Measurements from ENCODE around the gene MRPS23. TPM values are rescaled to one million over a fixed set of nuclear protein-coding genes. Genes with fewer than 3 reads are reported as not detected.
"Not testable (repeated sequence)": the region's sequence is repeated elsewhere in the genome, so short reads cannot be mapped to it uniquely, and the experiment has no call there.

Gene MRPS23
- total RNA-seq, 1 donor from 2014 or later: 34.4 TPM

- DNase-seq (ENCODE audit: low read depth, low spot score): no peak
These were observed 14.4 kb upstream of the MRPS23 start for GRCh38 chr17:57864273-57864672.

DNA sequence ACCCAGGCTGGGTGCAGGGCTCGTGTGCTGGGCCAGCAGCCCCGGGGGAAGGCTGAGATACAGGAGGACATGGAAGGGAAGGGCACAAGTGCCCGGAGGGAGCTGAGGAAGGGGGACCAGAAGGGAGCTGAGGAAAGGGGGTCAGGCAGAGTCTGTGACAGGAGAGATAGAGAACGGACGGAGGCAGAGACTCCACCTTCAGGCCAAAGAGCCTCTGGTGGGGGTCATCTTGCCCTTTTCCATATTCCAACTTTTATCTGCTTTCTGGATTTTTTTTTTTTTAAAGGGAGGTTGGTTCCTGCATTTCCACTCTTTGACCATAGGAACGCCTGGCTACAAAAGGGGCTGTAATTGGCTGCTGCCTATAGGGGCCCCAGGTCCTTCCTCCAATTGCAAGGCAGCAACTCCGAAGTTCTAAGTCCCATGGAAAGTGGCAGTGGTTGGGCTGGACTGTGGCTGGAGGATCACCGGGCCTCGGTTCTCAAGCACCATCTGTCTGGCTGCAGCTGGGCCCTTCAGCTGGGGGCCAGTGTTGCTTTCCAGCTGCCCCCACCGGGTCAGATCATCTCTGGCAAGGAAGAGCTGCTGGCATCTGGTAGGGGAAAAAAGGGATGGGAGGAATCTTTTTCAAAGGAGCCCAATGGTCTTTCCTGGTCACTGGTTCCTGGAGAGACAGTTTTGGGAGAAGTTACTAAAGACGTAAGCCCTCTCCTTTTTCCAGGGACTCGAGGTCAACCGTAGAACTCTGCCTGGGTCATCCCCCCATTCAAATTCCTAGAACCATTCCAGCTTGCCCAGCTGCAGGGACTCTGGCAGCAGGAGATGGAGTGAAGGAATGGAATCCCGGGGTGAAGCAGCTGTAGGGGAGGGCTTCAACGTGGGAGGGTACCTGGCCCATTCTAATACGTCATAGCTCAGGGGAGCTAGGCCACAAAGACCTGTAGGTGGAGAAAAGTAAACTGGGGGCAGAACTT, 13.1 kb upstream of the MRPS23 start:
- no peak for DNase-seq (ENCODE audit: low read depth, low spot score)

GRCh38 chr17:57861790-57862693, 12.2 kb upstream of the MRPS23 start:
- DNase-seq (ENCODE audit: low read depth, low spot score): no peak

GRCh38 chr17:57861000-57861789, 11.4 kb upstream of the MRPS23 start:
- DNase-seq (ENCODE audit: low read depth, low spot score): no peak

DNA sequence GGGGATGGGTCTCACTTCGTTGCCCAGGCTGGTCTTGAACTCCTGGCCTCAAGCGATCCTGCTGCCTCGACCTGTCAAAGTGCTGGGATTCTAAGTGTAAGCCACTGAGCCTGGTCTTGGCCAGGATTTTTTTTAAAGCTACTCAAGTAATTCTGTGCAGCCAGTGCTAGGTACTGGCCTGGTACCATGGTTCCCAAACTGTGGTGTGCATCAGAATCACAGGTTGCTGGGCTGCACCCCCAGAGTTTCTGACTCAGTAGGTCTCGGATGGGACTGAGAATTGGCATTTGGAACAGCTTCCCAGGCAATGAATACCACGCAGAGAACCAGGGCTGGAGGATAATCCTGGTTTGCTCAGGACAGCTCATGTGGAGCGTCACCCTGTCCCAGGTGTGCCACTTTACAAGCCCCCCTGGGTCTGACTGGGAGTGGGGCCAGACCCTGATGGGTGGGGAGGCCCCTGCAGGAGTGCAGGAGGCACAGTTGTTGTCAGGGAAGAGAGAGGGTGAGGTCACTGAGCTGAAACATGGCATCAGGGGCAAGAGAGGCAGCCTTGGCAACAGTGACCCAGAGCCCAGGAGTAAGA, 10.7 kb upstream of the MRPS23 start:
- no peak for DNase-seq (ENCODE audit: low read depth, low spot score)

DNA sequence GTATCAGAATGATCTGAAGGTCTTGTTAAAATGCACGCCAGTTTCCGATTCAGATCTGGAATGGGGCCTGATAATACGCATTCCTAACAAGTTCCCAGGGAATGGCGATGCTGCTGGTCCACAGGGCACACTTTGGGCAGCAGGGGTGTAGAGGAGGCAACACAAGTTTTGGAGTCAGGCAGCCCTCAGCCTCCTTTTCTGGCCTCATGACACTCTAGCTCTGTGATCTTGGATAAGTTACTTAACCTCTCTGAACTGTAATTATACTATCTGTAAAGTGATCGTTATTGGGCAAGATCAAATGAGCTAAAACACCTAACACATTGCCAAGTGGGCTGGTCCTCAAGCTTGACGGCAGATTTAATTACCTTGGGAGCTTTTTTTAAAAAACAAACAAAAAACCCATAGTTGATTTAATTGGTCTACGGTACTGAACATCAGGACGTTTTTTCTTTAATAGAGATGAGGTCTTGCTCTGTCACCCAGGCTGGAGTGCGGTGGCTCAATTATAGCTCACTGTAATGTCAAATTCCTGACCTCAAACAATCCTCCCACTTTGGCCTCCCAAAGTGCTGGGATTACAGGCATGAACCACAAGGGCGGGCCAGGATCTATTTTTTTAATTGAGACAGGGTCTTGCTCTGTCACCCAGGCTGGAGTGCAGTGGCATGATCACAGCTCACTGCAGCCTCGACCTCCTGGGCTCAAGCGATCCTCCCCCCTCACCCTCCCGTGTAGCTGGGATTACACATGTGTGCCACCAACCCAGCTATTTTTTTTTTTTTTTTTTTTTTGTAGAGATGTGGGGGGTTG, 10.0 kb upstream of the MRPS23 start:
- no peak for DNase-seq (ENCODE audit: low read depth, low spot score)

DNA sequence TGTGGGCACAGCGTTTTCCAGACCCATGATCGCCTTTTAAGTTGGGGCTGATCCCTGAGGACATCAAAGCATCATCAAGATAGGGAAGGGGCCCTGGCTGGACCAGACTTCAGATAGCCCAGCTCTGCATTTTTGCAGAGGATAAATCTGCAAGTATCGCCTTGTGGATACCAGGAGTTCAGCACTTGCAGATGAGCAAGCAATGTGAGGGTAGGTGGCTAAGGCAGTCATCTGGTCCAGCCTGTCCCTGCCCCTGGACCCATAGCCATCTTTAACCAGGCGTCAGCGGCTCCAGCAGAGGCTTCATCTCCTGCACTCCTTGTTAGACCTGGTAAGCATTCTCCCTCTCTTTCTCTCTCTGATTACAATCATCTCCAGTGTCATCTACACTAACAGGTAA, 9.0 kb upstream of the MRPS23 start:
- DNase-seq (ENCODE audit: low read depth, low spot score): no peak

DNA sequence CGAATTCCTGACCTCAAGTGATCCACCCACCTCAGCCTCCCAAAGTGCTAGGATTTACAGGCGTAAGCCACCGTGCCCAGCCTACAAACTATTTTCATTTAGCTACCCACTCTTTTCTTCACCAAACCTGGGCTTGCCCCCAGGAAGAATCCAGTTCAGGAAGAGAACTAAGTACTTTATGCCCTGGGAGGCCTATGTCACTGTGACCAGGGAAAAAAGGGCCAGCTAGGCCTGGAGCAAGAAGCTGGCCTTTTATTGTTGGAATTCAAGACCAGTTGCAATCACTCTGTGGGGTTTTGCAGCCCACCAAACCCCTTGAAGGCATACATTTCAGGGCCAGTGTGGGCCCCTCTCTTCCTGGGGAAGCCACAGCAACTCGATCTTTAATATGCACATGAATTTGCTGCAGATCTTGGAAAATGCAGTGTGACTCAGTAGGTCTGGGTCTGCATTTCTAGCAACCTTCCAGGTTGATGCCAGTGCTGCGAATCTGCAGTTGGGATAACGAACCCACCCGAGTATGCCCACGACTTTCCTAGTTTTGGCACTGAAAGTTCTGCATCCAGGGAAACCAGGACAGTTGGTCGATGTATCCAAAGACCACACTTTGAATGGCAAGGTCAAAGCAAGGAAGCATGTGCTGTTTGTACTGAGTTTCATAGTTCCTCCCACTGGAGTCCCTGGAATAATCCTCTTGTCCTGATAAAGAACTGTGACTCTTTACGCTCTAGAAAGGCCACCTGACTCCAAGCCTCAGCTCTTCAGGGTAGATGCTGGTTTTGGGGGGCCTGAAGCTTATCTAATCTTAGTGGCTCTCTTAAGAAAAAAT, 7.2 kb upstream of the MRPS23 start:
- DNase-seq (ENCODE audit: low read depth, low spot score): no peak

- DNase-seq (ENCODE audit: low read depth, low spot score): no peak
These were observed 5.7 kb upstream of the MRPS23 start for GRCh38 chr17:57855391-57856035.

- DNase-seq (ENCODE audit: low read depth, low spot score): no peak
These were observed 3.9 kb upstream of the MRPS23 start for GRCh38 chr17:57853695-57854094.

- DNase-seq (ENCODE audit: low read depth, low spot score): no peak
These were observed 3.1 kb upstream of the MRPS23 start for GRCh38 chr17:57852955-57853328.

GRCh38 chr17:57852092-57852954, 2.5 kb upstream of the MRPS23 start:
- no peak for DNase-seq (ENCODE audit: low read depth, low spot score)

DNA sequence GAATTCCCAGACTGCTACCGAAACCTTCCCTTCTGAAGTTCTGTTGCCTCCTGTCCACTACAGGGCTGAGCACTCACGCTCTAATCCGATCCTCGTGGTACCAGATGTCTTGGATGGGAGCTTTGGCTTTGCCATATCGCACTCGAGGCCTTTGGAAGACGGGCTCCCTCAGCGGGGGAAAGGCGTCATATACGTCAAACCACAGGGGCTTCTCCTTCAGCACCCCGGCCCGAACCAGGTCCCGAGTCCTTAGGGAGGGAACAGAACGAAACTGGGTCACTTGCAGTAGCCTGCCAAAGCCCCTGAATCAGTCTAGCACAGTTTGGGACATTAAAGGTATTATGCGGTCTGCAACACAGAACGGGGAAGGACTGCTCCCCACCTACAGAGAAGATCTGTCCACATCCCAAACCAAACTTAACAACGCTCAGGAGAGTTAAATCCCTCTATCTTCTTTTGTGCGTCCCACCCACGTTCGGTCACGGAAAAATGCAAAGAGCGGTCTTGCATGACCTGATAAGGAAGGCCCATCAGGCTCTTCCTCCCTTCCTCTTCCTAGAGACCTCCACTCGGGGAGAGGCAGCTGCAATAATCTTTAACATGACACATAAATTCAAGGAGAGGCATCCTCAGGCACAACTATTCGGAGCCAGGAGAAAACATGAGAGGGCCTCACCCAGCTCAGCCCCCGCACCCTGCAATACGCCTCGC, 526 bp downstream of the MRPS23 start:
- no peak for DNase-seq (ENCODE audit: low read depth, low spot score)

- not testable (repeated sequence) for DNase-seq (ENCODE audit: low read depth, low spot score)
These were observed 3.5 kb downstream of the MRPS23 start for GRCh38 chr17:57846056-57846945.

GRCh38 chr17:57842280-57842679, 7.6 kb downstream of the MRPS23 start:
- no peak for DNase-seq (ENCODE audit: low read depth, low spot score)

GRCh38 chr17:57839571-57839923, 10.3 kb downstream of the MRPS23 start:
- no peak for DNase-seq (ENCODE audit: low read depth, low spot score)

Data from pulmonary artery endothelial cell (primary cell).